ENCODE measurements around the gene KLK11.

KLK11 gene

DNA sequence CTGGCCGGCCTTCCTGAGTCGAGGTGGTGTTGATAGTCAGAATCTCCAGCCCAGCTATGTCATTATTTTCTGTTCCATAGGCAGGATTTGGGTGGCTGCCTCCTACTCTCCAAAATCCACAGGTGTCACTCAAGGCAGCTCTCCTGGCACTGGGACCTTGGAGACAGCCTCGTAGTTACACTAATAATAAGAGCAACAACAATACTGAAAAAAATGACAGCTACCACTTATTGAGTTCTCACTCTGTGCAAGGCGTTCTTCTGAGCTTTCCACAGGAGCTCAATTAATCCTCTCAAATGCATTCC is 20.6 kb upstream of the KLK11 start:
- CTCF ChIA-PET, result interaction anchor here (0.6 to 1.2 kb wide), 2 partner anchors 48 to 152 kb away, joined by 3 to 4 read pairs; no protein-coding TSS in a partner anchor
- POLR2A ChIA-PET (ENCODE audit: low non-redundant PET), result no interaction called here
- TF ChIP-seq, protein P1, sequence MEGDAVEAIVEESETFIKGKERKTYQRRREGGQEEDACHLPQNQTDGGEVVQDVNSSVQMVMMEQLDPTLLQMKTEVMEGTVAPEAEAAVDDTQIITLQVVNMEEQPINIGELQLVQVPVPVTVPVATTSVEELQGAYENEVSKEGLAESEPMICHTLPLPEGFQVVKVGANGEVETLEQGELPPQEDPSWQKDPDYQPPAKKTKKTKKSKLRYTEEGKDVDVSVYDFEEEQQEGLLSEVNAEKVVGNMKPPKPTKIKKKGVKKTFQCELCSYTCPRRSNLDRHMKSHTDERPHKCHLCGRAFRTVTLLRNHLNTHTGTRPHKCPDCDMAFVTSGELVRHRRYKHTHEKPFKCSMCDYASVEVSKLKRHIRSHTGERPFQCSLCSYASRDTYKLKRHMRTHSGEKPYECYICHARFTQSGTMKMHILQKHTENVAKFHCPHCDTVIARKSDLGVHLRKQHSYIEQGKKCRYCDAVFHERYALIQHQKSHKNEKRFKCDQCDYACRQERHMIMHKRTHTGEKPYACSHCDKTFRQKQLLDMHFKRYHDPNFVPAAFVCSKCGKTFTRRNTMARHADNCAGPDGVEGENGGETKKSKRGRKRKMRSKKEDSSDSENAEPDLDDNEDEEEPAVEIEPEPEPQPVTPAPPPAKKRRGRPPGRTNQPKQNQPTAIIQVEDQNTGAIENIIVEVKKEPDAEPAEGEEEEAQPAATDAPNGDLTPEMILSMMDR (conservative IDR thresholded peaks at IDR 0.05; ENCODE audit: low read depth), result no peak
- H3K27ac ChIP-seq, result no peak overlapping the region
- DNase-seq (ENCODE audit: low spot score), result no peak

DNA sequence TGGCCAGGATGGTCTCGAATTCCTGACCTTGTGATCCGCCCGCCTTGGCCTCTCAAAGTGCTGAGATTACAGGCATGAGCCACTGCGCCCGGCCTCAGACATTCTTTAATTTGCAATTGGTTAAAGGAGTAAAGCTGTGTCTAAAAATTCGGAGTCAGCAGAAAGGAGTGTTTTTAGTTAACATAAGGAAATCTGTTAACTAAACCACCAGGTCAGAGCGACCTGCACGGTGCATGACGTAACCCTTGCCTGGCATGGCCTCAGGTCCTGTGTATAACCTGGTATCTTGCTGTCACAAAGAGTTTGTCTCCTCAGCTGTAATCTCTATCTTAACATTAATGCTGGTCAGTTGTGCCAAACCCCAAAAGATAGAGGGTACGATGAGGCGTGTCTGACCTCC is 17.9 kb upstream of the KLK11 start:
- no peak for DNase-seq (ENCODE audit: low spot score)
- POLR2A ChIA-PET (ENCODE audit: low non-redundant PET), result no interaction called here
- TF ChIP-seq, protein P1 (conservative IDR thresholded peaks at IDR 0.05; ENCODE audit: low read depth), result no peak
- H3K27ac ChIP-seq, result no peak overlapping the region
- CTCF ChIA-PET, result interaction anchor here (0.7 kb wide), 1 partner anchor 379 kb away, joined by 4 read pairs; no protein-coding TSS in a partner anchor

DNA sequence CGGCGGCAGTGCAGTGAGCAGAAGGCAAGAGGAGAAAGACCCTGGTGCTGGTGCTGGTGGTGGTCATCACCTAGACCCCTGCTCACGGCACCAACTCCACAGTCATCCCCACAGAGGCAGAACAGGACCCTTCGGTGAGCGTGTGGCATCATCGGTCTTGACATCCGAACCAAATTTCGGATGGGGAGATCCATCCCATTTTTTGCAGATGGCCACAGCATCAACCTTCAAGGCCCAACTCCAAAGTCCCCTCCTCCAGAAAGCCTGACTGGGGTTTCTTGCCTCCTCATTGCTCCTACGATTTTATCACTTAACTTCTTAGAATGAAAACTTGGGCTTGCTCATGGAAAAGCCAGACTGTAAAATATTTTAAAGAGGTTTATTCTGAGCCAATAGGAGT is 17.1 kb upstream of the KLK11 start:
- no peak overlapping the region for H3K27ac ChIP-seq
- DNase-seq (ENCODE audit: low spot score), result no peak
- ChIA-PET CTCF (interaction anchor here (0.7 kb wide), 1 partner anchor 380 kb away, joined by 4 read pairs; no protein-coding TSS in a partner anchor), POLR2A (ENCODE audit: low non-redundant PET) (interaction anchor here (0.6 kb wide), 1 partner anchor 24 kb away, joined by 4 read pairs; no protein-coding TSS in a partner anchor)
- TF ChIP-seq, protein P1 (conservative IDR thresholded peaks at IDR 0.05; ENCODE audit: low read depth), result no peak

DNA sequence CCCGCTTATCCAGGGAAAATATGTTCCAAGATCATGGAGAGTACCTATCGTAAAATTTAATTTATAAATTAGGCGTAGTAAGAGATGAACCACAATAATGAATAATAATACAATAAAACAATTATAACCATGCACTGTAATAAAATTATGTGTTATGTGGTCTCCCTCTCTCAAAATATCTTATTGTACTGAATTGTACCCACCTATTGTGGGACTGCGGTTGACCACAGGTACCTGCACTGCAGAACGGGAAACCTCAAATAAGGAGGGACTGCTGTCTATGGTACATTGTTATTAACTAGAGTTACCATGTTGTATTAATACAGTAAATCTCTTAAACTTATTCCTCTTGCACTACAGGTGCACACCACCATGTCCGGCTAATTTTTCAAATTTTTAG is 13.7 kb upstream of the KLK11 start:
- ChIA-PET CTCF (no interaction called here), POLR2A (ENCODE audit: low non-redundant PET) (no interaction called here)
- TF ChIP-seq, protein P1 (conservative IDR thresholded peaks at IDR 0.05; ENCODE audit: low read depth), result no peak
- H3K27ac ChIP-seq, result no peak overlapping the region
- no peak for DNase-seq (ENCODE audit: low spot score)

DNA sequence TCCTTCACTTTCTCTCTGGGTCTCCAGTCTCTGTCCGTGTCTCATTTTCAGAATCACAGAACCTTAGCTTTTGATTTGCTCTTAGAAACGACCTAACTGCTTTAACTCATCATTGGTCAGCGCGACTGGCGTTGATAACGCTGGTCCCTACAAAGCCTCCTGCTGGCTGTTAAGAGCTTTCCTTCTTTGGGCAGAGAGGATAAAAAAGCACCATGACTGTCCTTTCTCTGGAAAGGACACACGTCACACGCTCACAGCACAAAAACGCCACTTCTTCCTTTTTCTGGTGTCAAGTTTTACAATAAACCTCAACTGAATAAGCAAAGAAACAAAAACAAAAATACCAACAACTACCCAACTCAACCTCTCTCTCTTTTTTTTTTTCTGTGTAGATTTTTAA is 10.1 kb upstream of the KLK11 start:
- H3K27ac ChIP-seq, result no peak overlapping the region
- ChIA-PET CTCF (no interaction called here), POLR2A (ENCODE audit: low non-redundant PET) (no interaction called here)
- DNase-seq (ENCODE audit: low spot score), result no peak
- TF ChIP-seq, protein P1 (conservative IDR thresholded peaks at IDR 0.05; ENCODE audit: low read depth), result no peak

DNA sequence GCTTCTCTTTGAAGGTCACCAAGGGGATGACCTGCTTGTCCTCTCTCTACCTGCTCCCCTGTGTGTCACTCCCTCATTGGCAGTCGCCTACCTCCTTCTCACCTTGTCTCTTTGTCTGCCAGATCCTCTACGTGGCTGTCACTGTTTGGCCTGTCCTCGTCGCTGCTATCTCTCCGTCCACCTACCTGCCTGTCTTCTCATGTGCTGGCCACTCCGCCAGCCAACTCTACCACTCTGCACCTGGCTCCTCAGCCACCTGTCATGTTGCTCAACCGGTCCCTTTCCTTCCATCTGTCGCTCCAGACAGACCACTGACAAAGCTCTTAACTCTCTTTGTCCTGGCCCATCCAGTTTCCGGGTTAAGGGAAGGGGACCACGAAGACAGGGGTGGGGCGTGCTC is 8.3 kb upstream of the KLK11 start, which contains the start of gene KLK12:
Gene KLK12, minus strand, starts transcription at position 299 of the 400 bp plus-strand sequence. CDS start 381 bp downstream, outside the sequence.
- ChIA-PET CTCF (interaction anchor here (0.6 to 1.1 kb wide), 2 partner anchors 14 to 130 kb away, joined by 3 read pairs; no protein-coding TSS in a partner anchor), POLR2A (ENCODE audit: low non-redundant PET) (no interaction called here)
- DNase-seq (ENCODE audit: low spot score), result no peak
- no peak within 1 kb of the TSS for H3K27ac ChIP-seq
- TF ChIP-seq, protein P1 (conservative IDR thresholded peaks at IDR 0.05; ENCODE audit: low read depth), result no peak

DNA sequence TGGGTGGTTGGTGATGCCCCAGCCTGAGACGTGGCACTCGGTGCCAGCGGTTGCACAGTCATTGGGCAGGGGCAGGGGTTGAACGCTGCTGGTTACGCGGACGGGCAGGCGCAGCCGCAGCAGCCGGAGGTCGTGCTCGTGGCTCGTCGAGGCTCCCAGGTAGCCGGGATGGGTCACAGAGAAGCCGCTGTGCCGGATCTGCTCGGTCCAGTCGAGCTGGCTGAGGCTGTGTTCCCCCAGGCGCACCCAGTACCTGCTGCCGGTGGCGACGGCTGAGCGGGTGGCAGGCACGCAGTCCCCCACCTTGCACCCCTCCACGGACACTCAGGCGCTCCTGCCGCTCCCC is 5.4 kb upstream of the KLK11 start:
- no peak for DNase-seq (ENCODE audit: low spot score)
- POLR2A ChIA-PET (ENCODE audit: low non-redundant PET), result no interaction called here
- no peak overlapping the region for H3K27ac ChIP-seq
- TF ChIP-seq, protein P1 (conservative IDR thresholded peaks at IDR 0.05; ENCODE audit: low read depth), result no peak
- CTCF ChIA-PET, result no interaction called here
